ENCODE measurements around the gene TMEM190.

- TF ChIP-seq CTCF (tag by site-specific recombination; IDR thresholded peaks at IDR 0.05) (no peak), PBX3 (CRISPR knock-in tag; IDR thresholded peaks at IDR 0.05) (no peak), ZNF302 (tag by site-specific recombination; IDR thresholded peaks at IDR 0.05; ENCODE audit: low read depth) (no peak), OSR2 (tag by site-specific recombination; IDR thresholded peaks at IDR 0.05) (no peak), ZNF280D (tag by site-specific recombination; IDR thresholded peaks at IDR 0.05) (no peak), ZNF146 (tag by site-specific recombination; IDR thresholded peaks at IDR 0.05) (no peak)
Measured at GRCh38 chr19:55339889-55340783, 36.5 kb upstream of the TMEM190 start.

Data from HEK293 (cell line).